K562 (cell line): ENCODE results near the gene ZCCHC3. TPM values are rescaled to one million over a fixed set of nuclear protein-coding genes. Genes with fewer than 3 reads are reported as not detected.

Experiments used
- BRD4 ChIP-seq: fragments of 200-600 bp; sonication (generic); IDR thresholded peaks from 2 replicates; pipeline ENCODE4 v1.6.1; 2017; ENCODE audit warnings: inconsistent platforms
- CBX2 ChIP-seq: fragments of 200-600 bp; sonication (generic); IDR thresholded peaks from one replicate; pipeline ENCODE4 v1.6.1; 2012; ENCODE audit warnings: mild to moderate bottlenecking, low read length, inconsistent platforms; ENCODE audit not compliant: insufficient read depth, poor library complexity, severe bottlenecking
- CHD2 ChIP-seq: IDR thresholded peaks from 2 replicates; pipeline ENCODE4 v1.6.1; 2011; ENCODE audit warnings: low read depth, low read length
- CTBP1 ChIP-seq: fragments of 450-650 bp; IDR thresholded peaks from 2 replicates; pipeline ENCODE4 v1.6.1; 2016; ENCODE audit warnings: borderline replicate concordance
- ELK1 ChIP-seq: sonication (generic); formaldehyde crosslinking; IDR thresholded peaks from 2 replicates; pipeline ENCODE4 v1.8.1; 2022; ENCODE audit warnings: missing genetic modification reagents
- FOXP4 ChIP-seq: sonication (generic); formaldehyde crosslinking; IDR thresholded peaks from 2 replicates; pipeline ENCODE4 v1.8.0; 2022; ENCODE audit warnings: mild to moderate bottlenecking, missing genetic modification reagents, borderline replicate concordance
- HMGN3 ChIP-seq: IDR thresholded peaks from 2 replicates; pipeline ENCODE4 v1.6.1; 2011; ENCODE audit warnings: borderline replicate concordance, low read depth, mild to moderate bottlenecking, mixed read lengths, low read length; ENCODE audit not compliant: insufficient read length; ENCODE audit errors: extremely low read depth
- KDM1A ChIP-seq, 2 experiments: fragments of 450-650 bp; IDR thresholded peaks; 2 replicates each; pipeline ENCODE4 v1.6.1; 2016; ENCODE audit warnings: mild to moderate bottlenecking in 2 of 2
- MAFG ChIP-seq: fragments of 450-650 bp; conservative IDR thresholded peaks from 2 replicates; pipeline ENCODE4 v1.6.1; 2016; ENCODE audit warnings: missing genetic modification characterization, missing compliant biosample characterization
- NCOA4 ChIP-seq: fragments of 450-650 bp; IDR thresholded peaks from 2 replicates; pipeline ENCODE4 v1.6.1; 2018; ENCODE audit warnings: mild to moderate bottlenecking; ENCODE audit not compliant: partially characterized antibody
- NONO ChIP-seq, 2 experiments: fragments of 200-400 bp in 1 of 2; fragments of 450-650 bp in 1 of 2; formaldehyde crosslinking in 1 of 2; IDR thresholded peaks; 2 replicates each; pipeline ENCODE4 v1.6.1; 2017; ENCODE audit warnings: low read depth in 2 of 2, mild to moderate bottlenecking in 2 of 2, moderate library complexity in 2 of 2, low read length in 1 of 2
- PHF20 ChIP-seq: fragments of 450-650 bp; IDR thresholded peaks from 2 replicates; pipeline ENCODE4 v1.6.1; 2018; ENCODE audit not compliant: partially characterized antibody
- PKNOX1 ChIP-seq: fragments of 450-650 bp; IDR thresholded peaks from 2 replicates; pipeline ENCODE4 v1.6.1; 2016
- RBM25 ChIP-seq: fragments of 200-400 bp; formaldehyde crosslinking; IDR thresholded peaks from 2 replicates; pipeline ENCODE4 v1.6.1; 2018; ENCODE audit warnings: low read length, low read depth, moderate library complexity; ENCODE audit not compliant: severe bottlenecking
- SMARCB1 ChIP-seq: IDR thresholded peaks from 2 replicates; pipeline ENCODE4 v1.6.1; 2011; ENCODE audit warnings: improper control_type of control experiment, low read depth; ENCODE audit not compliant: insufficient read length
- SREBF2 ChIP-seq: sonication (generic); formaldehyde crosslinking; IDR thresholded peaks from 2 replicates; pipeline ENCODE4 v1.4.0; 2020; ENCODE audit warnings: mild to moderate bottlenecking, missing genetic modification reagents
- ZBTB1 ChIP-seq: sonication (generic); formaldehyde crosslinking; IDR thresholded peaks from 2 replicates; pipeline ENCODE4 v1.8.1; 2023; ENCODE audit warnings: missing genetic modification reagents, low read depth, mild to moderate bottlenecking, borderline replicate concordance
- ZFX ChIP-seq: sonication (generic); formaldehyde crosslinking; IDR thresholded peaks from 2 replicates; pipeline ENCODE4 v1.8.0; 2022; ENCODE audit warnings: mild to moderate bottlenecking, missing genetic modification reagents, moderate library complexity
- ZNF184 ChIP-seq: sonication (generic); formaldehyde crosslinking; IDR thresholded peaks from 2 replicates; pipeline ENCODE4 v1.5.0; 2020; ENCODE audit warnings: missing genetic modification reagents
- ZNF277 ChIP-seq: fragments of 250-450 bp; sonication (Bioruptor Pico); IDR thresholded peaks from 2 replicates; pipeline ENCODE4 v1.8.0; 2022; ENCODE audit warnings: inconsistent platforms, mild to moderate bottlenecking, moderate library complexity, borderline replicate concordance
- ZNF79 ChIP-seq: fragments of 250-450 bp; sonication (Bioruptor Pico); IDR thresholded peaks from 2 replicates; pipeline ENCODE4 v1.4.0; 2020; ENCODE audit warnings: low read depth, mild to moderate bottlenecking, moderate library complexity
- polyA plus RNA-seq, 8 experiments: library from polyadenylated mRNA; depleted of rRNA in 4 of 8; stranded (reverse) in 5 of 8; unstranded in 3 of 8; fragments of >200 nt; fragmentation: Nextera tagmentation in 2 of 8; fragmentation: Illumina TruSeq in 1 of 8; extraction: Ambion mirVana in 2 of 8; extraction: Trizol in 1 of 8; gene quantifications; 2 replicates each; pipeline versions ENCODE4 v1.2.1 to v1.2.3, GENCODE V29; 2011 to 2014; ENCODE audit warnings: inconsistent platforms in 1 of 8, missing spikeins in 1 of 8
- total RNA-seq, 7 experiments: library from RNA; depleted of rRNA in 6 of 7; stranded (reverse); fragments of >200 nt in 6 of 7; fragmentation: Illumina TruSeq in 2 of 7; extraction: Trizol in 2 of 7; gene quantifications; 2 replicates each; pipeline versions ENCODE4 v1.2.1 to v1.2.3, GENCODE V29; 2011 to 2021; ENCODE audit warnings: low replicate concordance in 1 of 7

The ZCCHC3 gene
- total and polyA plus RNA-seq, 9 of the 15 experiments (the other 6 are each of a cell fraction or from before 2014, with no cell fraction given), result 2.8 to 23.3 (median 16.5) TPM

GRCh38 chr20:266596-267562 is 30.5 kb upstream of the ZCCHC3 start (continued):
- TF ChIP-seq CTBP1 (peak; percentile 85), ZFX (CRISPR knock-in tag) (peak; percentile 92), SREBF2 (CRISPR knock-in tag) (no peak), ZNF79 (CRISPR knock-in tag) (no peak), ELK1 (CRISPR knock-in tag) (no peak), SMARCB1 (no peak), PHF20 (peak; percentile 52), HMGN3 (peak; percentile 69), NCOA4 (no peak), FOXP4 (CRISPR knock-in tag) (no peak; the same call in 1 of the 2 replicates), ZNF184 (no peak), CHD2 (no peak), MAFG (tag) (no peak), CBX2 (no peak), RBM25 (no peak), NONO (IDR thresholded peaks at IDR 0.05; ENCODE audit: low read depth in 2 of 2, low read length in 1 of 2) (no peak), PKNOX1 (peak; percentile 69), KDM1A (IDR thresholded peaks at IDR 0.05) (0 out of 4 replicates have a peak, but pooled peaks of 1 of the 2 experiments have one; percentile 9), ZNF277 (CRISPR knock-in tag) (no peak), BRD4 (no peak), ZBTB1 (CRISPR knock-in tag) (peak; percentile 82)
